HCT116 (cell line): ENCODE data around the gene TPM3.
A peak's percentile ranks its signal among the peaks of the same experiment; 100 is the strongest.

Experiments used
- CTCF ChIP-seq, 3 experiments: fragments of 200-600 bp in 1 of 3; sonication (generic) in 1 of 3; IDR thresholded peaks in 2 of 3; conservative IDR thresholded peaks in 1 of 3; 2 replicates each; pipeline ENCODE4 v1.5.1; 2012 to 2017; ENCODE audit warnings: low read depth in 2 of 3, low read length in 2 of 3, antibody characterized with exemption in 1 of 3, borderline replicate concordance in 1 of 3, control low read depth in 1 of 3, mild to moderate bottlenecking in 1 of 3, mixed read lengths in 1 of 3, mixed run types in 1 of 3, moderate library complexity in 1 of 3; ENCODE audit not compliant: insufficient read depth in 1 of 3
- EZH2 ChIP-seq: fragments of 200-600 bp; sonication (generic); IDR thresholded peaks from 2 replicates; pipeline ENCODE4 v1.6.1; 2017; ENCODE audit warnings: antibody characterized with exemption, mixed run types
- JUND ChIP-seq: IDR thresholded peaks from 2 replicates; pipeline ENCODE4 v1.6.1; 2012
- REST ChIP-seq: IDR thresholded peaks from 2 replicates; pipeline ENCODE4 v1.6.1; 2012; ENCODE audit warnings: low read depth
- SP1 ChIP-seq: IDR thresholded peaks from 2 replicates; pipeline ENCODE4 v1.6.1; 2012; ENCODE audit warnings: low read depth

GRCh38 chr1:154221278-154222001, 29.5 kb upstream of the TPM3 start:
- TF ChIP-seq SP1 (peak; percentile 14; the same call in 1 of the 2 replicates), REST (no peak), CTCF (IDR thresholded peaks at IDR 0.05 in 2 of 3, conservative IDR thresholded peaks at IDR 0.05 in 1 of 3; ENCODE audit: borderline replicate concordance in 1 of 3, insufficient read depth in 1 of 3, low read depth in 2 of 3, low read length in 2 of 3) (no peak), EZH2 (no peak), JUND (no peak)
